H9 (cell line): ENCODE measurements around the gene PXDN. TPM values are rescaled to one million over a fixed set of nuclear protein-coding genes. Genes with fewer than 3 reads are reported as not detected.

Source experiments
- DNase-seq: peaks from one replicate; pipeline ENCODE4 v3.0.0-alpha.2; 2017
- H2AFZ ChIP-seq: one replicate; pipeline ENCODE4 v1.6.1; 2013; ENCODE audit warnings: mild to moderate bottlenecking, low read length, control low read depth, moderate library complexity
- H2AK5ac ChIP-seq: 2 replicates; pipeline ENCODE4 v1.6.1; 2013; ENCODE audit warnings: low read length, control low read depth, mixed read lengths; ENCODE audit not compliant: insufficient read length
- H2BK120ac ChIP-seq: one replicate; pipeline ENCODE4 v1.6.1; 2013; ENCODE audit warnings: low read depth, mild to moderate bottlenecking, low read length, control low read depth, inconsistent platforms; ENCODE audit not compliant: poor library complexity, severe bottlenecking
- H2BK12ac ChIP-seq: 2 replicates; pipeline ENCODE4 v1.6.1; 2013; ENCODE audit warnings: low read length, control low read depth, mixed read lengths, low read depth; ENCODE audit not compliant: insufficient read length
- H2BK15ac ChIP-seq: 2 replicates; pipeline ENCODE4 v1.6.1; 2013; ENCODE audit warnings: low read depth, low read length, control low read depth
- H2BK20ac ChIP-seq: one replicate; pipeline ENCODE4 v1.6.1; 2013; ENCODE audit warnings: low read depth, mild to moderate bottlenecking, low read length, control low read depth, inconsistent platforms; ENCODE audit not compliant: poor library complexity, severe bottlenecking
- H2BK5ac ChIP-seq: 2 replicates; pipeline ENCODE4 v1.6.1; 2013; ENCODE audit warnings: low read length, control low read depth, mixed read lengths; ENCODE audit not compliant: insufficient read length
- H3K14ac ChIP-seq: 2 replicates; pipeline ENCODE4 v1.6.1; 2013; ENCODE audit warnings: low read length, control low read depth; ENCODE audit not compliant: insufficient read depth
- H3K18ac ChIP-seq: 2 replicates; pipeline ENCODE4 v1.6.1; 2013; ENCODE audit warnings: low read depth, mild to moderate bottlenecking, mixed read lengths, low read length, control low read depth; ENCODE audit not compliant: insufficient read length
- H3K23ac ChIP-seq: 2 replicates; pipeline ENCODE4 v1.6.1; 2013; ENCODE audit warnings: low read length, control low read depth, mixed read lengths, low read depth; ENCODE audit not compliant: insufficient read length
- H3K23me2 ChIP-seq: 2 replicates; pipeline ENCODE4 v1.6.1; 2013; ENCODE audit warnings: low read depth, mild to moderate bottlenecking, mixed read lengths, low read length, control low read depth; ENCODE audit not compliant: insufficient read length, poor library complexity, severe bottlenecking
- H3K27ac ChIP-seq: 2 replicates; pipeline ENCODE4 v1.5.1; 2013; ENCODE audit warnings: low read length, control low read depth, mixed read lengths, low read depth; ENCODE audit not compliant: insufficient read length
- H3K27me3 ChIP-seq: 2 replicates; pipeline ENCODE4 v1.6.1; 2013; ENCODE audit warnings: low read length, control low read depth, inconsistent platforms; ENCODE audit not compliant: insufficient read depth
- H3K4ac ChIP-seq: 2 replicates; pipeline ENCODE4 v1.6.1; 2013; ENCODE audit warnings: low read depth, mild to moderate bottlenecking, control low read depth, inconsistent platforms, low read length, moderate library complexity
- H3K4me1 ChIP-seq: 2 replicates; pipeline ENCODE4 v1.6.1; 2013; ENCODE audit warnings: low read length, control low read depth, inconsistent platforms; ENCODE audit not compliant: insufficient read depth
- H3K4me2 ChIP-seq: 2 replicates; pipeline ENCODE4 v1.6.1; 2013; ENCODE audit warnings: low read length, control low read depth, mixed read lengths; ENCODE audit not compliant: insufficient read length, insufficient read depth
- H3K56ac ChIP-seq: 2 replicates; pipeline ENCODE4 v1.6.1; 2013; ENCODE audit warnings: low read depth, mild to moderate bottlenecking, mixed read lengths, low read length, control low read depth; ENCODE audit not compliant: insufficient read length
- H3K79me1 ChIP-seq: 2 replicates; pipeline ENCODE4 v1.6.1; 2013; ENCODE audit warnings: low read depth, mild to moderate bottlenecking, moderate library complexity, low read length, control low read depth, inconsistent platforms; ENCODE audit not compliant: insufficient read depth, poor library complexity, severe bottlenecking
- H3K79me2 ChIP-seq: 2 replicates; pipeline ENCODE4 v1.6.1; 2013; ENCODE audit warnings: low read length, control low read depth, inconsistent platforms; ENCODE audit not compliant: insufficient read depth
- H3K9ac ChIP-seq: 2 replicates; pipeline ENCODE4 v1.6.1; 2013; ENCODE audit warnings: low read length, control low read depth, mixed read lengths; ENCODE audit not compliant: insufficient read length; ENCODE audit errors: extremely low read depth
- H3K9me3 ChIP-seq: one replicate; pipeline ENCODE4 v1.6.1; 2013; ENCODE audit warnings: low read depth, low read length, inconsistent platforms; ENCODE audit not compliant: control insufficient read depth
- H3T11ph ChIP-seq: one replicate; pipeline ENCODE4 v1.6.1; 2013; ENCODE audit warnings: mild to moderate bottlenecking, low read length, control low read depth, inconsistent platforms
- H4K20me1 ChIP-seq: one replicate; pipeline ENCODE4 v1.6.1; 2013; ENCODE audit not compliant: control insufficient read depth, insufficient read length, insufficient read depth
- H4K5ac ChIP-seq: 2 replicates; pipeline ENCODE4 v1.6.1; 2013; ENCODE audit warnings: low read depth, mild to moderate bottlenecking, mixed read lengths, low read length, control low read depth; ENCODE audit not compliant: insufficient read length
- H4K8ac ChIP-seq: replicated peaks from 2 replicates; pipeline ENCODE4 v1.6.1; 2013; ENCODE audit warnings: low read length, control low read depth, mixed read lengths, low read depth; ENCODE audit not compliant: insufficient read length
- H4K91ac ChIP-seq: 2 replicates; pipeline ENCODE4 v1.6.1; 2013; ENCODE audit warnings: low read depth, mild to moderate bottlenecking, moderate library complexity, mixed read lengths, low read length, control low read depth; ENCODE audit not compliant: insufficient read length
- H3K27ac Mint-ChIP-seq, 3 experiments: 2 replicates in 2 of 3; 3 replicates in 1 of 3; pipeline ENCODE4 v1.8.0; 2020 to 2021; ENCODE audit warnings: mixed read lengths in 3 of 3, mild to moderate bottlenecking in 1 of 3, moderate library complexity in 1 of 3
- H3K27me3 Mint-ChIP-seq: 2 replicates; pipeline ENCODE4 v1.8.0; 2021; ENCODE audit warnings: low read depth, mild to moderate bottlenecking, moderate library complexity, mixed read lengths
- H3K36me3 Mint-ChIP-seq, 3 experiments: 2 replicates in 2 of 3; 3 replicates in 1 of 3; pipeline ENCODE4 v1.8.0; 2020 to 2021; ENCODE audit warnings: low read depth in 3 of 3, mixed read lengths in 3 of 3; ENCODE audit not compliant: insufficient read depth in 1 of 3
- H3K4me1 Mint-ChIP-seq, 2 experiments: 2 replicates each; pipeline ENCODE4 v1.8.0; 2020; ENCODE audit warnings: mixed read lengths in 2 of 2
- H3K4me3 Mint-ChIP-seq, 2 experiments: 2 replicates in 1 of 2; 3 replicates in 1 of 2; pipeline ENCODE4 v1.8.0; 2020 to 2021; ENCODE audit warnings: mild to moderate bottlenecking in 2 of 2, mixed read lengths in 2 of 2, moderate library complexity in 1 of 2
- H3K9me3 Mint-ChIP-seq, 2 experiments: 2 replicates in 1 of 2; 3 replicates in 1 of 2; pipeline ENCODE4 v1.8.0; 2020; ENCODE audit warnings: mild to moderate bottlenecking in 2 of 2, mixed read lengths in 2 of 2, moderate library complexity in 1 of 2
- WGBS: extraction: QIAGEN DNeasy Blood & Tissue Kit; methylation state at CpG from one replicate; pipeline ENCODE4 v1.1.7; 2013; ENCODE audit warnings: missing lambda C conversion rate, low lambda C conversion rate, mixed read lengths; ENCODE audit not compliant: insufficient read length; ENCODE audit errors: extremely low coverage; 5-methylcytosine and 5-hydroxymethylcytosine counted together
- total RNA-seq: library from RNA; stranded (reverse); gene quantifications from 2 replicates; pipeline ENCODE4 v1.2.1, GENCODE V29; 2021
- TF ChIP-seq, protein P1 (sequence below): fragments of 200-600 bp; sonication (generic); conservative IDR thresholded peaks from 3 replicates; pipeline ENCODE4 v1.8.0; 2021; ENCODE audit warnings: antibody characterized with exemption, mild to moderate bottlenecking

Gene PXDN
- total RNA-seq, 1 experiment from 2014 or later = 146 TPM

- Mint-ChIP-seq H3K4me3 (no peak overlapping the region), H3K27me3 (no peaks in the 10 kb centered on the region), H3K4me1 (peaks cover 19 to 25% of the 10 kb centered on the region in 2 experiments), H3K36me3 (peaks cover 16 to 65% (median 49%) of the 10 kb centered on the region in 3 experiments), H3K9me3 (no peaks in the 10 kb centered on the region), H3K27ac (peak overlapping the region; percentile 28 to 93 (median 87); a peak in 5 of 7 replicates)
- Histone ChIP-seq H3T11ph (no peak overlapping the region), H2BK15ac (no peak overlapping the region), H3K79me1 (no peaks in the 10 kb centered on the region), H3K27me3 (no peaks in the 10 kb centered on the region), H3K79me2 (no peaks in the 10 kb centered on the region), H2BK12ac (no peak overlapping the region), H3K18ac (no peak overlapping the region), H2BK120ac (no peak overlapping the region), H3K4me1 (no peaks in the 10 kb centered on the region), H3K27ac (no peak overlapping the region), H4K8ac (no peak overlapping the region), H3K23ac (no peak overlapping the region), H4K20me1 (no peaks in the 10 kb centered on the region), H2AFZ (no peak overlapping the region), H4K5ac (no peak overlapping the region), H4K91ac (no peak overlapping the region), H3K14ac (no peak overlapping the region), H2AK5ac (no peak overlapping the region), H3K4me2 (no peak overlapping the region), H3K4ac (no peak overlapping the region), H2BK20ac (no peak overlapping the region), H3K9me3 (no peaks in the 10 kb centered on the region), H3K23me2 (no peaks in the 10 kb centered on the region), H3K9ac (no peak overlapping the region), H3K56ac (no peak overlapping the region), H2BK5ac (no peak overlapping the region)
- no peak for DNase-seq
- TF ChIP-seq, protein P1, sequence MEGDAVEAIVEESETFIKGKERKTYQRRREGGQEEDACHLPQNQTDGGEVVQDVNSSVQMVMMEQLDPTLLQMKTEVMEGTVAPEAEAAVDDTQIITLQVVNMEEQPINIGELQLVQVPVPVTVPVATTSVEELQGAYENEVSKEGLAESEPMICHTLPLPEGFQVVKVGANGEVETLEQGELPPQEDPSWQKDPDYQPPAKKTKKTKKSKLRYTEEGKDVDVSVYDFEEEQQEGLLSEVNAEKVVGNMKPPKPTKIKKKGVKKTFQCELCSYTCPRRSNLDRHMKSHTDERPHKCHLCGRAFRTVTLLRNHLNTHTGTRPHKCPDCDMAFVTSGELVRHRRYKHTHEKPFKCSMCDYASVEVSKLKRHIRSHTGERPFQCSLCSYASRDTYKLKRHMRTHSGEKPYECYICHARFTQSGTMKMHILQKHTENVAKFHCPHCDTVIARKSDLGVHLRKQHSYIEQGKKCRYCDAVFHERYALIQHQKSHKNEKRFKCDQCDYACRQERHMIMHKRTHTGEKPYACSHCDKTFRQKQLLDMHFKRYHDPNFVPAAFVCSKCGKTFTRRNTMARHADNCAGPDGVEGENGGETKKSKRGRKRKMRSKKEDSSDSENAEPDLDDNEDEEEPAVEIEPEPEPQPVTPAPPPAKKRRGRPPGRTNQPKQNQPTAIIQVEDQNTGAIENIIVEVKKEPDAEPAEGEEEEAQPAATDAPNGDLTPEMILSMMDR = no peak
- no CpG with 5 or more reads among the region's 3 CpGs for WGBS
Observed at GRCh38 chr2:1641523-1641922, 102.8 kb downstream of the PXDN start.
